Measurements from ENCODE around the gene A2ML1.

- TF ChIP-seq CTCF (IDR thresholded peaks at IDR 0.05), result no peak
- no peak for TF ChIP-seq POLR2A (IDR thresholded peaks at IDR 0.05)
- TF ChIP-seq POLR2AphosphoS5 (IDR thresholded peaks at IDR 0.05; ENCODE audit: insufficient read depth in 1 of 2, low read depth in 1 of 2), result no peak
Observed at GRCh38 chr12:8909752-8910151, 87.3 kb downstream of the A2ML1 start.
